NCI-H146 treated with DMSO at 0.1 percent for 48 hours (cell line): Measurements from ENCODE around the gene KCNN3.

Source experiments
- DNase-seq: peaks from one replicate; lab custom pipeline; 2025; ENCODE audit not compliant: unreplicated experiment; lab: John Stamatoyannopoulos, UW

The KCNN3 gene

GRCh38 chr1:154752273-154753030, 117.6 kb downstream of the KCNN3 start:
- DNase-seq: no peak

GRCh38 chr1:154751690-154752089, 118.4 kb downstream of the KCNN3 start:
- no peak for DNase-seq

DNA sequence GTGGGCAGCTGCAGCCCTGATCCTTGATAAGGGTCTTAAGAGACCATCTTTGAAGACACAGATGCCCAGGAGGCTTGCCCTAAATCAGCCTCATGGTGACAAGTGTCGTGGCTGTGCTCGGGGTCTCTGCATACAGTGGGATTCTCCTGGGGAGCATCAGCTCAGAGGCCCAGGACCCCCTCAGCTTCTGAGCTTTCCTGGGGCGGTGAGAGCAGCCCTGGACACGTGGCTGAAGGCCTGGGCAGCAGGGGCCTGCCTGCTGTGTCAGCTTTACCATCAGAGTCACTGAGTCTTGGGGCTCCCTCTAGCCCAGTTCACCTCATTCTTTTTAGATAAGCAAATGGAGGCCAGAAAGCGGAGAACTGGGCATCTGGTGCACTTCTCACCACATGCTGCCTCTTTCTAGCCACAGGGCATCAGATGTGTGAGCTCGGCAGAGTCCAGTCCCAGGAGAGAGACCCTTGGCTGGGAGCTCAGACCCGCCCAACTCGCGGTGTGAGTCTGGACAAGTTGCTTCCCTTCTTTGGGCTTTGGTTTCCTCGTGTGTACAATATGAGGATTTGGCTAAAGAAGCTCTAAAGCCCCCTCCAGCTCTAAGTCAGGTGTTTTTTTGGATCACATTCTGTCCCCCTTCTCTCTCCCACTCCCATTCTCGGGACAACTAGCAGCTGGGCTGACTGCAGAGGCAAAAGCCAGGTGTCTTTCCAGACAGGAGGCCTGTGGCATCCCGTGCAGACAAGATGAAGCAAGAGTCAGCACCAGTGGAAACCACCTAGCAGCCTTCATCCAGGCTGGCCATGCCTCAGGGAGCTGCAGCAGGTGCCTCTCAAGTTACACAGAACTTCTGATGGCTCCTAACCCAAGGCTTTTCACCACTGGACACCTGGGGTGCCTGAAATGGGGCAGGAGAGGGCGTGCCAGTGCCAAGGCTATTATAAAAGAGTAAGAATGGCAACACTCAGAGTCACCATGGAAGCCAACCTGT, 119.1 kb downstream of the KCNN3 start:
- peak; percentile 54 for DNase-seq

DNA sequence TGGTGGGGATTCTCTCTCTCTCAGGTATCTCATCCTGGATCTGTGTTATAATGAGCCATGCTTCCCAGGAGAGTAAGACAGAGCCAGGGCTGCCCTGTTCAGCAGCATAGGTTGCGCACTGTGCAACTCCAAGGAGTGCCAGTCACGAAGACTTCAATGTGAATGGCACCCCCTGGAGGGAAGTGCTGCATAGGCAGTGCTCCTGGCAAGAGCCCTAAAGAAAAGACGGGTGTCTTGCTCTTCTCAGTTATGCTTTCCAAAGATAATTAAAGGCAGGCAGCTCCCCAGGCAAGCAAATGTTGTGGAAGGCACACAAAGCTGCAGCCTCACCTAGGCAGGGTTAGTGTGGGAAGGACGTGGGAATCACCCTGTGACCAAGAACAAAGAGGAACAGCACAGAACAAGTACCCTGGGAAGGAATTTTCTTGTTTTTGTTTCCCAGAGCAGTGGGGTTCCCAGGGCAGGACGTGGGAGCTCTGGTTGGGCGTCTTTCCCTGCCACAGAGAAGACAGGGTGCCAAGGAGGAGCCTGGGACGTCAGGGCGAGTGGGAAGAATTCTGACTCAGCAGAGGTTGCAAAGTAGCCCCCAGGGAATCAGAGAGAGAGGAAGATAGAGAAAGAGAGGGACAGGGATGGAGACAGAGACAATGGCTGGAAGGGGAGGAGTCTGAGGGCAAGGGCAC, 120.9 kb downstream of the KCNN3 start:
- DNase-seq: no peak

- no peak for DNase-seq
Observed at GRCh38 chr1:154748405-154748775, 121.7 kb downstream of the KCNN3 start.

GRCh38 chr1:154747740-154748404, 122.2 kb downstream of the KCNN3 start:
- DNase-seq: peak; percentile 41

GRCh38 chr1:154747380-154747739, 122.7 kb downstream of the KCNN3 start:
- no peak for DNase-seq

GRCh38 chr1:154746622-154747299, 123.3 kb downstream of the KCNN3 start:
- no peak for DNase-seq

DNA sequence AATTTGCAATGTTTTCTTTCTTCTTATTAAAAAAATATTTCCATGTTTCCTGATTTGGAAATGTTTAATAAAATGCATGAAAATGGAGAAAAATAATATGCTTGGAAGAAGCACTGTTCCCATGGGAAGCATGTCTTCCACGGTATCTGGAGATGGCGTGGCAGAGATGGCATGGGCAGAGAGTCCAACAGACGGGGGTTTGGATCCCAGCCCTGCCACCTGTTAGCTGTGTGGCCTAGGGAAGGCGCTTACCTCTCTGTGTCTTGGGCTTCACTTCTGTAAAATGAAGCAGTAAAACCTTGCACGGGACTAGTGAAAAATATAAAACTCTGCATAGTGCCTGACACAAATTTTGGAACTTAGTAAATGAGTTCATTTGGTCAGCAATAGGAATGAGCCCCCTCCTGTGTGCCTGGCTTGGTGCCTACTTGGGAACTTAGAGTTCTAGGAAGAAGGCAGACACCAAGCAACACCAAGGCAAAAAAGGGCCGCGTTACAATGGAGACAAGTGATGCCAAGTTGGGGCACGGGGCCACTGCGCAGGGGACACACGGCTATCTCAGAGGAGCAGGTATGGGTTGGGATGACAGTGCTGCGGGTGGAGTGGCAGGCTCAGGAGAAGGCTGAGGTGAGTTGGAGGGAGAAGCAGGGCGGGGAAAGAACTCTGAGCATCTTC, 124.2 kb downstream of the KCNN3 start:
- no peak for DNase-seq

GRCh38 chr1:154745286-154745731, 124.8 kb downstream of the KCNN3 start:
- no peak for DNase-seq

GRCh38 chr1:154744352-154745035, 125.6 kb downstream of the KCNN3 start:
- no peak for DNase-seq

GRCh38 chr1:154743526-154744036, 126.5 kb downstream of the KCNN3 start:
- peak; percentile 60 for DNase-seq

DNA sequence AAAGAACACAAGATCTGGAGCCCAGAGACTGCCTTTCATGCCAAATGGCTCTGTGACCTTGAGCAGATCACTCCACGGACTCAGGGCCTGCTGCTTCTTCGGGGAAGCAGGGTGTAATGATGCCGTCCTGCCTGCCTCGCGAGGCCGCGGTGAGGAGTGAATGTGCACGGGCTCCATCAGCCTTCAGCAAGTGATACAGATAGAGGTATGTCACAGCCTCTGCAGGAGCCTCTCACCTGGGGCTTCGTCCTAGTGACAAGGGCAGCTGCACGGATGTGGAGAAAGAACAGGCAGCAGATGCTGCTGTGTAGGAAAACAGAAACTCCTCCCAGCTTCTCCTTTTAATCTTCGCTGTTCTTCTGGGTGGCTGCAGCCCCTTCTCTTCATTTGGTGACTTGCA, 127.5 kb downstream of the KCNN3 start:
- peak; percentile 70 for DNase-seq

GRCh38 chr1:154741741-154742495, 128.2 kb downstream of the KCNN3 start:
- no peak for DNase-seq

DNA sequence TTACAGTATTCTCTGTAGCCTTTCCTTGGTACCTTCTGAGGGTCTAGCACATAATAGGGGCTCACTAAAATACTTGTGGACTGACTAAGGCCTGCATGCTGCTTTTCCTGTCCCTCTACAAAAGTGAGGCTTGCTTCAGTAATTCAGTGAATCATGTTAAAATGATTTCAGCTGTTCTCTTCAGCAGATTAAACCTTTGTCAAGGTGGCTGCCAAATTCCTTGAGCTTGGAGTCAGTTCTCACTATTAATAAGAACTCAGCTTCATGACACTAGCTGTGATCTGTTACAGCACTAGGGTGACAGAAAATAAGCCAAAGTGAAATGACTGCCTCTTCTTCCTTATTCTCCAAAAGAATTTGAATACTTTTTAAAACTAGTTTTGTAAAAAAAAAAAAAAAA, 128.8 kb downstream of the KCNN3 start:
- no peak for DNase-seq

- no peak for DNase-seq
Observed at GRCh38 chr1:154739654-154740053, 130.4 kb downstream of the KCNN3 start.

- no peak for DNase-seq
Observed at GRCh38 chr1:154736841-154737240, 133.2 kb downstream of the KCNN3 start.

- DNase-seq: no peak
Observed at GRCh38 chr1:154735804-154736168, 134.3 kb downstream of the KCNN3 start.
